HG03565 (cell line): ENCODE results near the gene RIMKLA.

Experiments
- ATAC-seq: cut with Tn5 transposase; IDR thresholded peaks from one replicate; pipeline ENCODE4 v1.9.1; 2021; ENCODE audit warnings: mild to moderate bottlenecking, moderate library complexity; ENCODE audit not compliant: unreplicated experiment

The RIMKLA gene

GRCh38 chr1:42380586-42381279, at the start of gene RIMKLA:
Gene RIMKLA (plus strand): TSS chr1:42380792. CDS start chr1:42380935, 143 bp downstream.
- ATAC-seq, result peak; percentile 75

- ATAC-seq, result no peak
Observed at GRCh38 chr1:42332877-42333276, 47.7 kb upstream of the RIMKLA start.

- no peak for ATAC-seq
Observed at GRCh38 chr1:42333662-42334239, 46.8 kb upstream of the RIMKLA start.

GRCh38 chr1:42334240-42335049, 46.1 kb upstream of the RIMKLA start:
- ATAC-seq, result peak; percentile 29

GRCh38 chr1:42335050-42335808, 45.4 kb upstream of the RIMKLA start, which contains the start of gene FOXJ3:
Gene FOXJ3 (minus strand): TSS chr1:42335235. CDS start chr1:42311093, 24,142 bp downstream.
- ATAC-seq, result peak; percentile 55

- no peak for ATAC-seq
Observed at GRCh38 chr1:42335809-42336518, 44.6 kb upstream of the RIMKLA start.

GRCh38 chr1:42336978-42337377, 43.6 kb upstream of the RIMKLA start:
- no peak for ATAC-seq

- ATAC-seq, result no peak
Observed at GRCh38 chr1:42340093-42340492, 40.5 kb upstream of the RIMKLA start.

- no peak for ATAC-seq
Observed at GRCh38 chr1:42340901-42341300, 39.7 kb upstream of the RIMKLA start.

- ATAC-seq, result no peak
Observed at GRCh38 chr1:42343049-42343448, 37.5 kb upstream of the RIMKLA start.

GRCh38 chr1:42348498-42348897, 32.1 kb upstream of the RIMKLA start:
- no peak for ATAC-seq

- ATAC-seq, result no peak
Observed at GRCh38 chr1:42350086-42350485, 30.5 kb upstream of the RIMKLA start.

- no peak for ATAC-seq
Observed at GRCh38 chr1:42358791-42359190, 21.8 kb upstream of the RIMKLA start.

GRCh38 chr1:42359466-42359865, 21.1 kb upstream of the RIMKLA start:
- ATAC-seq, result no peak

- no peak for ATAC-seq
Observed at GRCh38 chr1:42364089-42364488, 16.5 kb upstream of the RIMKLA start.

GRCh38 chr1:42364542-42364941, 16.1 kb upstream of the RIMKLA start:
- ATAC-seq, result no peak

- ATAC-seq, result no peak
Observed at GRCh38 chr1:42365118-42365517, 15.5 kb upstream of the RIMKLA start.

GRCh38 chr1:42368096-42368795, 12.3 kb upstream of the RIMKLA start:
- no peak for ATAC-seq

- no peak for ATAC-seq
Observed at GRCh38 chr1:42369471-42369870, 11.1 kb upstream of the RIMKLA start.
